HG02623 (cell line): ENCODE measurements around the gene GABPB1.
"Not testable (repeated sequence)": the region's sequence is repeated elsewhere in the genome, so short reads cannot be mapped to it uniquely, and the experiment has no call there.

Experiments used
- ATAC-seq: cut with Tn5 transposase; IDR thresholded peaks from one replicate; pipeline ENCODE4 v1.9.1; 2021; ENCODE audit warnings: moderate library complexity; ENCODE audit not compliant: unreplicated experiment

The GABPB1 gene

GRCh38 chr15:50354838-50355618, at the start of gene GABPB1:
Gene GABPB1 (minus strand): TSS chr15:50355198. CDS start chr15:50309798, 45,400 bp downstream.
- ATAC-seq, result peak; percentile 35

DNA sequence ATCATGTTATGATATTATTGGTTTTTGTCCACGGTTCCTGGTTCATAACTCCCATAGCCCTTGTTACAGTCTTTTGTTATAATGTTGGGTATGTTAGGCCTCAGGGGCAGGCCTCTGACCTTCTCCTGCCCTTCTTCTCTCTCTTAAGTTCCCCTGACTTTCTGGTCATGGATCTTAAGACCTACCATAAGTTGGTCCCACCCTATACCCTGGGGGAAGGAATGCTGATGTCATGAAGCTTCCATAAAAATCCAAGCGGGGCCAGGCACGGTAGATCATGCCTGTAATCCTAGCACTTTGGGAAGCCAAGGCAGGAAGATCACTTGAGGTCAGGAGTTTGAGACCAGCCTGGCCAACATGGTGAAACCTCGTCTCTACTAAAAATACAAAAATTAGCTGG, 36.6 kb upstream of the GABPB1 start:
- ATAC-seq, result not testable (repeated sequence)

DNA sequence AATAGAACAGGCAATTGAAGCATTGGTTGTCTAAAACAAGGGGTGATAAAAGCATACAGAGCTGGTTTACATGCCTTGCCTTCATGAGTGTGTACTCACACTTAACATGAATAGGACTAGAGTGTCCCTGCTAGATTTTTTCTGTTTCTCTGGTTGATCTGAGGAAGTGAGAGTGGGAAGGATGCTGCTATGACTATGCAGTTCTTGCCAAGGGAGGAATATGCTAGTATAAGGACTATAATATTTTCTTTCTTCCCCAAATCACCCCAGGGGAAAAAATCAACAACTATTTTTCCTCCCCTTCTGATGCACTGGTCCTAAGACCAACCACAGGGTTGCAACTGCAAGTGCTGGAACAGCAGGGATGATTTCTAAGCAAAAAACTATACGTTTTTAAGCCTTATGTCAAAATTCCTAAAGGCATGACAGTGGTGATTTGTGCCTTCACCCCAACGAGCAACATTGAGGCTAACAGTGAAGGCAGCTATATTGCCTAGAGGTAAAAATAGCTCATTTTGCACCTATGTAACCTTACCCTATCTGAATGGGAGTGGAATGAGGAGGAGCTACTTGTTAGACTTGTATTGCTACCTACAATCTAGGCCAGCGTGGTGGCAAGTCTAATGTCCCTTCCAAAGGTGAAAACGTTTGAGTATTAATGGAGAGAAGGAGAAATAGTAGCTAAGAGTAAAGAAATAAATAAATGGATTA, 35.7 kb upstream of the GABPB1 start:
- ATAC-seq, result peak; percentile 89

DNA sequence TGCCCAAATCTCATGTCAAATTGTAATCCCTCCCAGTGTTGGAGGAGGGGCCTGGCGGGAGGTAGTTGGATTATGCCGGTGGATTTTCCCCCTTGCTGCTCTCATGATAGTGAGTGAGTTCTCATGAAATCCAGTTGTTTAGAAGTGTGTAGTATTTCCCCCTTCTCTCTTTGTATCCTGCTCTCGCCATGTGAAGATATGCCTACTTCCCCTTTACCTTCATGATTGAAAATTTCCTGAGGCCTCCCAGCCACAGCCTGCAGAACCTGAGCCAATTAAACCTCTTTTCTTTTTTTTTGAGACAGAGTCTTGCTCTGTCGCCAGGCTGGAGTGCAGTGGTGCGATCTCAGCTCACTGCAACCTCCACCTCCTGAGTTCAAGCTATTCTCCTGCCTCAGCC, 27.4 kb upstream of the GABPB1 start:
- not testable (repeated sequence) for ATAC-seq

GRCh38 chr15:50381438-50381837, 26.4 kb upstream of the GABPB1 start:
- no peak for ATAC-seq

GRCh38 chr15:50380089-50380488, 25.1 kb upstream of the GABPB1 start:
- no peak for ATAC-seq

DNA sequence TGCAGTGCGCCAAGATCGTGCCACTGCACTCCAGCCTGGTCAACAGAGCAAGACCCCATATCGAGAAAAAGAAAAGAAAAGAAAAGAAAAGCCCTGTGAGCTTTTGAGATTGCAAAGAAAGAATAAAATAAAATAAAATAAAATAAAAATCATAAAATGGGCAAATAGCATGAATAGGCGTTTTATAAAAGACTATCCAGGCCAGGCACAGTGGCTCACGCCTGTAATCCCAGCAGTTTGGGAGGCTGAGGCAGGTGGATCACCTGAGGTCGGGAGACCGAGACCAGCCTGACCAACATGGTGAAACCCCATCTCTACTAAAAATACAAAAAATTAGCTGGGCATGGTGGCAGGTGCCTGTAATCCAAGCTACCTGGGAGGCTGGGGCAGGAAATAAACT, 24.4 kb upstream of the GABPB1 start:
- ATAC-seq, result not testable (repeated sequence)

- no peak for ATAC-seq
These were observed 23.8 kb upstream of the GABPB1 start for GRCh38 chr15:50378776-50379175.

GRCh38 chr15:50377867-50378751, 23.1 kb upstream of the GABPB1 start:
- peak; percentile 93 for ATAC-seq

DNA sequence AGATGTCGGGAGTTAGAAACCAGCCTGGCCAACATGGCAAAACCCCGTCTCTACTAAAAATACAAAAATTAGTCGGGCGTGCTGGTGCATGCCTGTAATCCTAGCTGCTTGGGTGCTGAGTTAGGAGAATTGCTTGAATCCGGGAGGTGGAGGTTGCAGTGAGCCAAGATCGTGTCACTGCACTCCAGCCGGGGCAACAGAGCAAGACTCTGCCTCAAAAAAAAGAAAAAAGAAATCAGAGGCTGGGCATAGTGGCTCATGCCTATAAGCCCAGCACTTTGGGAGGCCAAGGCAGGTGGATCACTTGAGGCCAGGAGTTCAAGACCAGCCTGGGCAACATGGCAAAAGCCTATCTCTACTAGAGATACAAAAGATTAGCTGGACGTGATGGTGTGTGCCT, 14.6 kb upstream of the GABPB1 start:
- ATAC-seq, result not testable (repeated sequence)

DNA sequence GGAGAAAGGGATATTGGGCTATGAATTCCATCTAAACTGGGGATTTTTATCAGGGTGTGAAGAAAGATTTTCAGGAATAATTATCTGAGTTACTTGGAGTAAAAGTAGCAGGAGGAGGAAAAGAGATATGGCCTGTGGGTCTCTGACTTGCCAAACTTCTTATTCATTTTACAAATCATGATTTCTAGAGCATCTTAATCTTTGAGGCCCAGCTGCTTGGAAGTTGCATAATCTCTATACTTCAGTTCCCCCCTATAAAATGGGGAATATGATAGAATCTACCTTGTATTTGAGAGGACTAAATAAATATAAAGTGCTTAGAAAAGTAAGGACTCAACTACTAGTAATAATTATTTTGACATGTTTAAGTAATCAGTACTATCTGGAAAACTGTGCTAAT, 11.0 kb upstream of the GABPB1 start:
- ATAC-seq, result no peak

- ATAC-seq, result no peak
These were observed 10.6 kb upstream of the GABPB1 start for GRCh38 chr15:50365570-50365969.

GRCh38 chr15:50363612-50364011, 8.6 kb upstream of the GABPB1 start:
- no peak for ATAC-seq

- no peak for ATAC-seq
These were observed 6.8 kb upstream of the GABPB1 start for GRCh38 chr15:50361756-50362155.

DNA sequence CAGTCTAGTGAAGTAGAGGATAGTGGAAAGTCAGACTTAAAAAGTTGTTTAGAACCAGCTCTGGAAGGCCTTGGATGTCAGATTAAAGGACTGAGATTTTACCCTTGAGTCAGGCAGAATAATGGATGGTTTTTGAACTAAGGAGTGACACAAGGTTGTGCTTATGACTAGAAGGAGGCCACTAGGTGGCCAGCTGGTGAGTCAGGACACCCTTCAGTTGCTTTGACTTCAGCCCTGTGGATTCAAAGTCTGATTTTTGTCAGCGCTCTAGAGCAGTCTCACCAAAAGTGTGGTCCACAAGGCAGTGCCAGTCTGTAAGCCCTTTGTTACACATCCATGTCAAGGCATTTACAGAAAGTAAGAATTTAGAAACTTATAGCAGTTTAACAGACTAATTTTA, 3.8 kb upstream of the GABPB1 start:
- no peak for ATAC-seq

GRCh38 chr15:50355980-50356379, 982 bp upstream of the GABPB1 start:
- no peak for ATAC-seq

DNA sequence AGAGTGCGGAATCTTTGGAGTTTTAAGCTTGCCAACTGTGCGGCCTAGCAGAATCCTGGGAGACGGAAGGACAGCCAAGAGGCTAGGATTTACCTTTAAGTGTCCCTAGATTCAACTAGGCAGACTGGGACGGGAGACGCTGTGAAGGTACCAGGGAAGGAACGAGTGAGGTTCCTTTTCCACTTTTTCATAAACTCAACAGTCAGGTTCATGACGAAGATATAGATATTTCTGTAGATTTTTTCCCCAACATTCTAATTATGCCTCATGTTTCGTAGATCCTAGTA, 564 bp upstream of the GABPB1 start:
- no peak for ATAC-seq

DNA sequence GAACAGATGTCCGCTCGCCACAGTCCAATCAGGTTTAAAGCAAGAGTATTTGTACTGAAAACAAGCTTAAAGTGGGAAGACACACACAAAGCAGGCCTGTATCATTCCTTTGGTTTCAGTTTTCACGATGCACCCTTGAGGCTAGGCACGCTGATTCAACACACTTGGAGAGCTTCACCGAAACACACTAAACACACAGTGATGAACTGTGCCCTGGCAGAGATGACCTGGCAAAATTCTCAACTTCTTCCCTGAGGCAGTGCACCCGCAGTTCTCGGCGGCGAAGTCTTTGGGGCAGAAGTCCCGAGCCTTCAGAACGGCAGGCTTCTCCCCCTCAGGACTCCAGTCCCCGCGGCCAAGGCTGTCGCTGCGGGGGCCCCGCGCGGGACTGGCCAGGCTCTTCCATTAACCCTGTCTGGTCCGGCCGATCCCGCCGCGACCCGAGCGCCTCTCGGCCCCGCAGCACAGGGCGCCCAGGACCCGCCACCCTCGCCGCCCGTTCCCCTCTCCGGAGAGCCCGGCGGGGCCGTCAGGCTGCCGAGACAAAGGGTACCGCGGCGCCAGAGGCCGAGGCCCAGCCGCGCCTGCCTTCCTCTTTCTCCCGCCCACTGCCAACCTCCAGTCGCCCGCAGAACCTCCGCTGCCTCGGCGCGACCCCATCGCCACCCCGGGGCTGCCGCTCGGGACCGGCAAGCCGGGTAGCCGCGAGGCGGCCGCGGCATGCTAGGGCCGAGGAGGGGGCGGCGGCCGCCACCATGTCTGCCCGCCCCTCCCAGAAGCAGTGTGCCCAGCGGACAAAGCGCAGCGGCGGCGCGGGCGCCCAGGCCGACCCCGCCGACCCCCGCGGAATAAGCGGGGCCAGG, 792 bp downstream of the GABPB1 start:
- ATAC-seq, result peak; percentile 29

GRCh38 chr15:50353251-50353974, 1.6 kb downstream of the GABPB1 start:
- ATAC-seq, result no peak

DNA sequence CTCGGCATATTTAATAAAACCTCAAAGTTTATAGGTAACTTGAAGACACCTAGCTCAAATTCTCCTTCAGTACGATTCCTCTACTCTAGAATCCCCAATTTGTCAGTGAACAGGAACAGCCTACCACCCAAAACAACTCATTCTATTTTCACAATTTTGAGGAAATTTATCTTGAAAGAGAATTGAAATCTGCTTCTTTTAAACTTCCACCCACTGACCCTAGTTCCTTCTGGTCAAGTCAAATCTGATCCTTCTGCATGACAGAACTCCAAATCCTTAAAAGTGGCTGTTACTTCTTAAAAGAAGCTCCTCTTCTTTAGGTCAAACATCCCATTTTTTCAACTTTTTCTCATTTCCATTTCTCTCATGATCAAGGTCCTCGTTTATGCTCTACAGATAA, 4.4 kb downstream of the GABPB1 start:
- ATAC-seq, result no peak
